Vagina (tissue), 2 donors: Measurements from ENCODE around the gene DOK7.

Experiments
- POLR2A ChIP-seq, 2 donors: fragments of 450-650 bp; IDR thresholded peaks; one replicate each; pipeline ENCODE4 v1.6.1; 2017; ENCODE audit warnings: antibody characterized with exemption in 2 of 2, mild to moderate bottlenecking in 2 of 2, moderate library complexity in 2 of 2
- POLR2AphosphoS5 ChIP-seq, 2 donors: sonication (generic); formaldehyde crosslinking; IDR thresholded peaks; one replicate each; pipeline ENCODE4 v1.9.0; 2017; ENCODE audit warnings: antibody characterized with exemption in 2 of 2, mild to moderate bottlenecking in 2 of 2, low read depth in 1 of 2; ENCODE audit not compliant: insufficient read depth in 1 of 2
- TF ChIP-seq, protein P1 (sequence below), 3 experiments: fragments of 450-650 bp in 2 of 3; fragments of 200-600 bp in 1 of 3; sonication (generic) in 1 of 3; IDR thresholded peaks; one replicate each; pipeline ENCODE4 v1.5.1; 2017 to 2019; ENCODE audit warnings: antibody characterized with exemption in 3 of 3, mild to moderate bottlenecking in 2 of 3, moderate library complexity in 2 of 3

GRCh38 chr4:3518941-3519340 is 55.8 kb downstream of the DOK7 start:
- TF ChIP-seq, protein P1, sequence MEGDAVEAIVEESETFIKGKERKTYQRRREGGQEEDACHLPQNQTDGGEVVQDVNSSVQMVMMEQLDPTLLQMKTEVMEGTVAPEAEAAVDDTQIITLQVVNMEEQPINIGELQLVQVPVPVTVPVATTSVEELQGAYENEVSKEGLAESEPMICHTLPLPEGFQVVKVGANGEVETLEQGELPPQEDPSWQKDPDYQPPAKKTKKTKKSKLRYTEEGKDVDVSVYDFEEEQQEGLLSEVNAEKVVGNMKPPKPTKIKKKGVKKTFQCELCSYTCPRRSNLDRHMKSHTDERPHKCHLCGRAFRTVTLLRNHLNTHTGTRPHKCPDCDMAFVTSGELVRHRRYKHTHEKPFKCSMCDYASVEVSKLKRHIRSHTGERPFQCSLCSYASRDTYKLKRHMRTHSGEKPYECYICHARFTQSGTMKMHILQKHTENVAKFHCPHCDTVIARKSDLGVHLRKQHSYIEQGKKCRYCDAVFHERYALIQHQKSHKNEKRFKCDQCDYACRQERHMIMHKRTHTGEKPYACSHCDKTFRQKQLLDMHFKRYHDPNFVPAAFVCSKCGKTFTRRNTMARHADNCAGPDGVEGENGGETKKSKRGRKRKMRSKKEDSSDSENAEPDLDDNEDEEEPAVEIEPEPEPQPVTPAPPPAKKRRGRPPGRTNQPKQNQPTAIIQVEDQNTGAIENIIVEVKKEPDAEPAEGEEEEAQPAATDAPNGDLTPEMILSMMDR (IDR thresholded peaks at IDR 0.05) = no peak
- TF ChIP-seq POLR2A (IDR thresholded peaks at IDR 0.05) (no peak), POLR2AphosphoS5 (IDR thresholded peaks at IDR 0.05; ENCODE audit: insufficient read depth in 1 of 2, low read depth in 1 of 2) (no peak)
